ENCODE data around the gene RYR2.

GRCh38 chr1:237041795-237042525 is at the start of gene RYR2:
- TF ChIP-seq POLR2A (conservative IDR thresholded peaks at IDR 0.05): no peak
- TF ChIP-seq TAF1 (IDR thresholded peaks at IDR 0.05; ENCODE audit: control insufficient read depth, extremely low read depth, insufficient read depth, low read length, severe bottlenecking): no peak
- TF ChIP-seq, protein P1, sequence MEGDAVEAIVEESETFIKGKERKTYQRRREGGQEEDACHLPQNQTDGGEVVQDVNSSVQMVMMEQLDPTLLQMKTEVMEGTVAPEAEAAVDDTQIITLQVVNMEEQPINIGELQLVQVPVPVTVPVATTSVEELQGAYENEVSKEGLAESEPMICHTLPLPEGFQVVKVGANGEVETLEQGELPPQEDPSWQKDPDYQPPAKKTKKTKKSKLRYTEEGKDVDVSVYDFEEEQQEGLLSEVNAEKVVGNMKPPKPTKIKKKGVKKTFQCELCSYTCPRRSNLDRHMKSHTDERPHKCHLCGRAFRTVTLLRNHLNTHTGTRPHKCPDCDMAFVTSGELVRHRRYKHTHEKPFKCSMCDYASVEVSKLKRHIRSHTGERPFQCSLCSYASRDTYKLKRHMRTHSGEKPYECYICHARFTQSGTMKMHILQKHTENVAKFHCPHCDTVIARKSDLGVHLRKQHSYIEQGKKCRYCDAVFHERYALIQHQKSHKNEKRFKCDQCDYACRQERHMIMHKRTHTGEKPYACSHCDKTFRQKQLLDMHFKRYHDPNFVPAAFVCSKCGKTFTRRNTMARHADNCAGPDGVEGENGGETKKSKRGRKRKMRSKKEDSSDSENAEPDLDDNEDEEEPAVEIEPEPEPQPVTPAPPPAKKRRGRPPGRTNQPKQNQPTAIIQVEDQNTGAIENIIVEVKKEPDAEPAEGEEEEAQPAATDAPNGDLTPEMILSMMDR (IDR thresholded peaks at IDR 0.05 in 2 of 3, conservative IDR thresholded peaks at IDR 0.05 in 1 of 3; ENCODE audit: insufficient read depth in 2 of 3, low read depth in 1 of 3, low read length in 3 of 3): no peak
- no peak for TF ChIP-seq CHD7 (IDR thresholded peaks at IDR 0.05; ENCODE audit: low read depth, low read length)
- TF ChIP-seq TOE1 (IDR thresholded peaks at IDR 0.05; ENCODE audit: borderline replicate concordance): no peak
- TF ChIP-seq TOE1 (CRISPR knock-in tag; IDR thresholded peaks at IDR 0.05; ENCODE audit: borderline replicate concordance, low read depth): no peak
- no peak for TF ChIP-seq ZNF511 (CRISPR knock-in tag; IDR thresholded peaks at IDR 0.05)
- TF ChIP-seq ZNF76 (CRISPR knock-in tag; IDR thresholded peaks at IDR 0.05; ENCODE audit: borderline replicate concordance): no peak
- no peak for TF ChIP-seq KDM2B (CRISPR knock-in tag; IDR thresholded peaks at IDR 0.05)
- TF ChIP-seq, protein P2, sequence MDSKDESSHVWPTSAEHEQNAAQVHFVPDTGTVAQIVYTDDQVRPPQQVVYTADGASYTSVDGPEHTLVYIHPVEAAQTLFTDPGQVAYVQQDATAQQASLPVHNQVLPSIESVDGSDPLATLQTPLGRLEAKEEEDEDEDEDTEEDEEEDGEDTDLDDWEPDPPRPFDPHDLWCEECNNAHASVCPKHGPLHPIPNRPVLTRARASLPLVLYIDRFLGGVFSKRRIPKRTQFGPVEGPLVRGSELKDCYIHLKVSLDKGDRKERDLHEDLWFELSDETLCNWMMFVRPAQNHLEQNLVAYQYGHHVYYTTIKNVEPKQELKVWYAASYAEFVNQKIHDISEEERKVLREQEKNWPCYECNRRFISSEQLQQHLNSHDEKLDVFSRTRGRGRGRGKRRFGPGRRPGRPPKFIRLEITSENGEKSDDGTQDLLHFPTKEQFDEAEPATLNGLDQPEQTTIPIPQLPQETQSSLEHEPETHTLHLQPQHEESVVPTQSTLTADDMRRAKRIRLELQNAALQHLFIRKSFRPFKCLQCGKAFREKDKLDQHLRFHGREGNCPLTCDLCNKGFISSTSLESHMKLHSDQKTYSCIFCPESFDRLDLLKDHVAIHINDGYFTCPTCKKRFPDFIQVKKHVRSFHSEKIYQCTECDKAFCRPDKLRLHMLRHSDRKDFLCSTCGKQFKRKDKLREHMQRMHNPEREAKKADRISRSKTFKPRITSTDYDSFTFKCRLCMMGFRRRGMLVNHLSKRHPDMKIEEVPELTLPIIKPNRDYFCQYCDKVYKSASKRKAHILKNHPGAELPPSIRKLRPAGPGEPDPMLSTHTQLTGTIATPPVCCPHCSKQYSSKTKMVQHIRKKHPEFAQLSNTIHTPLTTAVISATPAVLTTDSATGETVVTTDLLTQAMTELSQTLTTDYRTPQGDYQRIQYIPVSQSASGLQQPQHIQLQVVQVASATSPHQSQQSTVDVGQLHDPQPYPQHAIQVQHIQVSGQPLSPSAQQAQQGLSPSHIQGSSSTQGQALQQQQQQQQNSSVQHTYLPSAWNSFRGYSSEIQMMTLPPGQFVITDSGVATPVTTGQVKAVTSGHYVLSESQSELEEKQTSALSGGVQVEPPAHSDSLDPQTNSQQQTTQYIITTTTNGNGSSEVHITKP (IDR thresholded peaks at IDR 0.05; ENCODE audit: partially characterized antibody): no peak
- no peak for TF ChIP-seq XRCC3 (IDR thresholded peaks at IDR 0.05)
- TF ChIP-seq ZNF133 (CRISPR knock-in tag; IDR thresholded peaks at IDR 0.05): no peak
- TF ChIP-seq MEF2A (IDR thresholded peaks at IDR 0.05; ENCODE audit: control insufficient read depth, low read depth, low read length): no peak
- TF ChIP-seq HMG20A (CRISPR knock-in tag; conservative IDR thresholded peaks at IDR 0.05): no peak
